MM.1S (cell line): ENCODE measurements around the gene XXYLT1.

ENCODE experiments used
- DNase-seq: peaks from one replicate; pipeline ENCODE4 v3.0.0-alpha.2; 2015
- H2AFZ ChIP-seq: fragments of 300-600 bp; sonication (generic); 2 replicates; pipeline ENCODE4 v1.6.0; 2016; ENCODE audit warnings: antibody characterized with exemption, low read length
- H3F3A ChIP-seq: fragments of 300-600 bp; sonication (generic); 2 replicates; pipeline ENCODE4 v1.6.1; 2016; ENCODE audit warnings: mild to moderate bottlenecking, antibody characterized with exemption, low read length, moderate library complexity, mixed read lengths; ENCODE audit not compliant: insufficient read depth
- H3K27ac ChIP-seq: fragments of 300-600 bp; sonication (generic); 2 replicates; pipeline ENCODE4 v1.5.1; 2016; ENCODE audit warnings: mild to moderate bottlenecking, low read length
- H3K27me3 ChIP-seq: fragments of 300-600 bp; sonication (generic); replicated peaks from 2 replicates; pipeline ENCODE4 v1.6.0; 2016; ENCODE audit warnings: low read length; ENCODE audit not compliant: insufficient read depth
- H3K36me3 ChIP-seq: fragments of 300-600 bp; sonication (generic); replicated peaks from 2 replicates; pipeline ENCODE4 v1.6.1; 2016; ENCODE audit warnings: mild to moderate bottlenecking, low read length, mixed read lengths; ENCODE audit not compliant: insufficient read depth
- H3K4me1 ChIP-seq: fragments of 300-600 bp; sonication (generic); 2 replicates; pipeline ENCODE4 v1.6.1; 2016; ENCODE audit warnings: low read length, mixed read lengths
- H3K4me2 ChIP-seq: fragments of 300-600 bp; sonication (generic); 2 replicates; pipeline ENCODE4 v1.6.0; 2016; ENCODE audit warnings: low read depth, low read length
- H3K4me3 ChIP-seq: fragments of 300-600 bp; sonication (generic); 2 replicates; pipeline ENCODE4 v1.5.1; 2016; ENCODE audit warnings: low read length, mixed read lengths
- H3K79me2 ChIP-seq: fragments of 300-600 bp; sonication (generic); 2 replicates; pipeline ENCODE4 v1.6.1; 2016; ENCODE audit warnings: mixed run types, low read length, mixed read lengths
- H3K9ac ChIP-seq: fragments of 300-600 bp; sonication (generic); 2 replicates; pipeline ENCODE4 v1.6.1; 2016; ENCODE audit warnings: low read length, mixed read lengths
- H3K9me2 ChIP-seq: fragments of 300-600 bp; sonication (generic); replicated peaks from 2 replicates; pipeline ENCODE4 v1.6.1; 2016; ENCODE audit warnings: mild to moderate bottlenecking, low read length, mixed read lengths; ENCODE audit not compliant: insufficient read depth
- H3K9me3 ChIP-seq: fragments of 300-600 bp; sonication (generic); replicated peaks from 2 replicates; pipeline ENCODE4 v1.6.1; 2016; ENCODE audit warnings: mild to moderate bottlenecking, low read length, mixed read lengths; ENCODE audit not compliant: insufficient read depth
- H4K20me1 ChIP-seq: fragments of 300-600 bp; sonication (generic); 2 replicates; pipeline ENCODE4 v1.6.1; 2016; ENCODE audit warnings: mild to moderate bottlenecking, low read length, moderate library complexity, mixed read lengths; ENCODE audit not compliant: insufficient read depth
- CTCF ChIP-seq: fragments of 300-600 bp; sonication (generic); IDR thresholded peaks from 2 replicates; pipeline ENCODE4 v1.5.1; 2016; ENCODE audit warnings: antibody characterized with exemption, low read length, mixed read lengths
- EZH2 ChIP-seq: fragments of 300-600 bp; sonication (generic); optimal IDR thresholded peaks from 2 replicates; pipeline ENCODE3; 2017; ENCODE audit warnings: low read depth, mild to moderate bottlenecking, antibody characterized with exemption, low read length, mixed read lengths
- EZH2phosphoT487 ChIP-seq: fragments of 300-600 bp; sonication (generic); IDR thresholded peaks from 2 replicates; pipeline ENCODE4 v1.6.1; 2018; ENCODE audit warnings: antibody characterized with exemption, low read length

The XXYLT1 gene

DNA sequence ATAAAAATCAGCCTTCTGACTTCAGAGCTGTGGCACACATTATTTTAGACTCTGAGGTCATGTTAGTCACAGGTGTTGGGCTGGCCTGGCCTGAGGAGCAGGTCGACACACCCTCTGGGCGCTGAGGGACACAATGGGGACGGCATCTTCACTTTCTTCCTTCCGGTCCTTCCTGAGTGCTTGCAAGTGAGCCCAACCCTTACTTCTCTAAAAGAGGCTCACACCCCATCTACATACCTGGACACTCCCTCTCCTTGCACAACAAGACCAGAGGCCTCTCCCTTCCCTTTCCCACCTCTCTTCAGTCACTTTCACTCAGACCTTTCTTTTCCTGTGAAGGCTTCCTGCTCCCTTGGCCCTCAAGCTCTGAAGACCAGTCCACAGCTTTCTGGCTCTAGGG lies 85.4 kb downstream of the XXYLT1 start:
- Histone ChIP-seq H2AFZ (no peak overlapping the region), H3K27ac (no peak overlapping the region), H3F3A (no peaks in the 10 kb centered on the region), H3K4me1 (peaks cover 3% of the 10 kb centered on the region; the same call in 1 of the 2 replicates), H3K9me2 (no peaks in the 10 kb centered on the region), H3K9me3 (no peaks in the 10 kb centered on the region), H3K79me2 (no peaks in the 10 kb centered on the region), H3K27me3 (no peaks in the 10 kb centered on the region), H3K4me3 (no peak overlapping the region), H3K9ac (no peak overlapping the region), H3K4me2 (no peak overlapping the region), H3K36me3 (no peaks in the 10 kb centered on the region), H4K20me1 (no peaks in the 10 kb centered on the region)
- peak; percentile 67 for DNase-seq
- TF ChIP-seq CTCF, result no peak
- TF ChIP-seq EZH2phosphoT487, result no peak
- no peak for TF ChIP-seq EZH2

DNA sequence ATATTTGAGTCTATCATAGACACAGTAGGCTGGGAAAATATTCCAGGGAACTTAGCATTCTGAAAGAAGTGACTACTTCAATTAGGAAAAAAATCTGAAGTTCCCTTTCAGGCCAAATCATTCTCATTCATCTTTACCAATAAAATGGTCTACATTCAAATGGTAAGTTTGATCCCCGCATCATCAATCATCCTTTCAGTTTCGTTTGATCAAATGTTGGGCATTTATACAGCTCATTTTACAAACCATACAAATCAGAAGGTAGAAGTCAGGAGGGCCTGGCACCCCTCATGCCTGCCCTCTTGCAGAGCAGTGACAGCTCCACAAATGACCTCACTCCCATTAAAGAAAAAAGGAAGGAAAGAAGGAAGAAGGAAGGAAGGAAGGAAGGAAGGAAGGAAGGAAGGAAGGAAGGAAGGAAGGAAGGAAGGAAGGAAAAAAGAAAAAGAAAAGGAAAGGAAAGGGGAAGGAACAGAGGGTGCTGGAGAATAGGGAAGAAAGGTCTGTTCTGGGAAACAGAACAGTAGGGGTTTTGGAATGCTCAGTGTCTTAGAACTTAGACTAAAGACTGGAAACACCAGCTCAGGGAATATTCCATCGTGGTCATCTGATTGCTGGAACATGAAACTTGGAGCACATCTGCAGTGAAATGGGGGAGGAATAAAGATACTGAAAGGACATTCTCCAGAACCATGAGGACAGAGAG lies 86.1 kb downstream of the XXYLT1 start:
- TF ChIP-seq EZH2, result no peak
- no peak for TF ChIP-seq EZH2phosphoT487
- no peak for TF ChIP-seq CTCF
- Histone ChIP-seq H3K79me2 (no peaks in the 10 kb centered on the region), H3K9ac (no peak overlapping the region), H3K36me3 (no peaks in the 10 kb centered on the region), H3K27ac (no peak overlapping the region), H3K4me1 (peaks cover 3% of the 10 kb centered on the region; the same call in 1 of the 2 replicates), H3K4me3 (no peak overlapping the region), H3F3A (no peaks in the 10 kb centered on the region), H4K20me1 (no peaks in the 10 kb centered on the region), H3K27me3 (no peaks in the 10 kb centered on the region), H2AFZ (no peak overlapping the region), H3K4me2 (no peak overlapping the region), H3K9me3 (no peaks in the 10 kb centered on the region), H3K9me2 (no peaks in the 10 kb centered on the region)
- no peak for DNase-seq

DNA sequence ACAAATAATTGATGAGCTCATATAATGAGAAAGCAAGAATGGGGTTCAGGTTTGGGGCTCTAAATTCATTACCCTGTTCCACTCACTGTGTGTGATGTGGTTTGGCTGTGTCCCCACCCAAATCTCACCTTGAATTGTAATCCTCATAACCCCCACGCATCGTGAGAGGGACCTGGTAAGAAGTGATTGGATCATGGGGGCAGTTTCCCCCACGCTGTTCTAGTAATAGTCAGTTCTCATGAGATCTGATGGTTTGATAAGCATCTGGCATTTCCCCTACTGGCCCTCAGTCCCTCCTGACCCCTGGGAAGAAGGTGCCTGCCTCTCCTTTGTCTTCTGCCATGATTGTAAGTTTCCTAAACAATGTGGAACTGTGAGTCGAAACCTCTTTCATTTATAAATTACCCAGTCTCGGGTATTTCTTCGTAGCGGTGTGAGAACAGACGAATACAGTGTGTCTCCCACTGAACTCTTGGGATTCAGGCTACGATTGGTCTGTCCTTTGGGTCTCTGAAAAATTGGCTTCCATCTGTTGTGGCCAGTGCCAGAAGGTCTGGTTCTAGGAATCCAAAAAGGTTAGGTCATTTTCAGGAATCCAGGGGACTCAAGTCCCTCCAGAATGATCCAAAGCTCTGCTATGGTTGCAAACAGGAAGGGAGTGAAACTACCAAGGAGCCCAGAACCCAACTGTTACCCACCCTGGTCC lies 87.7 kb downstream of the XXYLT1 start:
- H3K4me2 ChIP-seq, result no peak overlapping the region
- H3F3A ChIP-seq, result no peaks in the 10 kb centered on the region
- H2AFZ ChIP-seq, result no peak overlapping the region
- H3K4me3 ChIP-seq, result no peak overlapping the region
- peaks cover 3% of the 10 kb centered on the region; the same call in 1 of the 2 replicates for H3K4me1 ChIP-seq
- DNase-seq, result no peak
- no peaks in the 10 kb centered on the region for H3K27me3 ChIP-seq
- no peaks in the 10 kb centered on the region for H3K79me2 ChIP-seq
- no peaks in the 10 kb centered on the region for H4K20me1 ChIP-seq
- no peak for TF ChIP-seq CTCF
- no peak for TF ChIP-seq EZH2phosphoT487
- H3K36me3 ChIP-seq, result no peaks in the 10 kb centered on the region
- H3K9me3 ChIP-seq, result no peaks in the 10 kb centered on the region
- no peaks in the 10 kb centered on the region for H3K9me2 ChIP-seq
- no peak overlapping the region for H3K27ac ChIP-seq
- H3K9ac ChIP-seq, result no peak overlapping the region
